Gastrocnemius medialis (tissue), 4 donors: ENCODE measurements around the gene FBXL7.

Source experiments
- CTCF ChIP-seq, 5 experiments: fragments of 450-650 bp in 3 of 5; fragments of 200-600 bp in 2 of 5; sonication (generic) in 2 of 5; IDR thresholded peaks in 4 of 5; conservative IDR thresholded peaks in 1 of 5; 1 replicate in 4 of 5; 2 replicates in 1 of 5; pipeline ENCODE4 v1.5.1; 2016 to 2019; ENCODE audit warnings: antibody characterized with exemption in 5 of 5, mild to moderate bottlenecking in 3 of 5, moderate library complexity in 3 of 5
- POLR2A ChIP-seq, 2 donors: fragments of 450-650 bp; IDR thresholded peaks; one replicate each; pipeline ENCODE4 v1.6.1; 2017; ENCODE audit warnings: antibody characterized with exemption in 2 of 2, mild to moderate bottlenecking in 2 of 2, moderate library complexity in 2 of 2

DNA sequence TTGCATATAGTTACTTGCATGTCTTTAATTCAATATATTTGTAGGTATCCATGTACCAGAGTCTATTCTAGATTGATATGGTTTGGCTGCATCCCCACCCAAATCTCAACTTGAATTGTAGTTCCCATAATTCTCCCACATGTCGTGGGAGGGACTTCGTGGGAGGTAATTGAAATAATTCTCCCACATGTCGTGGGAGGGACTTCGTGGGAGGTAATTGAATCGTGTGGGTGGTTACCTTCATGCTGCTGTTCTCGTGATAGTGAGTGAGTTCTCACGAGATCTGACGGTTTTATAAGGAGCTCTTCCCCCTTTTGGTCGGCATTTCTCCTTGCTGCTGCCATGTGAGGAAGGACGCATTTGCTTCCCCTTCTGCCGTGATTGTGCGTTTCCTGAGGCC lies 16.5 kb downstream of the FBXL7 start:
- TF ChIP-seq CTCF (IDR thresholded peaks at IDR 0.05 in 4 of 5, conservative IDR thresholded peaks at IDR 0.05 in 1 of 5), result no peak
- TF ChIP-seq POLR2A (IDR thresholded peaks at IDR 0.05), result no peak
